SU-DHL-6 (cell line): ENCODE results near the gene CPNE4.

Source experiments
- EZH2phosphoT487 ChIP-seq: fragments of 200-600 bp; sonication (generic), shearing (Covaris generic); conservative IDR thresholded peaks from 2 replicates; pipeline ENCODE4 v1.6.1; 2018; ENCODE audit warnings: mild to moderate bottlenecking, antibody characterized with exemption, low read length, moderate library complexity, mixed read lengths
- TF ChIP-seq, protein P1 (sequence below): fragments of 200-600 bp; sonication (generic); IDR thresholded peaks from one replicate; pipeline ENCODE4 v1.5.1; 2017; ENCODE audit warnings: antibody characterized with exemption, mild to moderate bottlenecking, low read length, moderate library complexity; ENCODE audit not compliant: insufficient read depth, poor library complexity, severe bottlenecking

DNA sequence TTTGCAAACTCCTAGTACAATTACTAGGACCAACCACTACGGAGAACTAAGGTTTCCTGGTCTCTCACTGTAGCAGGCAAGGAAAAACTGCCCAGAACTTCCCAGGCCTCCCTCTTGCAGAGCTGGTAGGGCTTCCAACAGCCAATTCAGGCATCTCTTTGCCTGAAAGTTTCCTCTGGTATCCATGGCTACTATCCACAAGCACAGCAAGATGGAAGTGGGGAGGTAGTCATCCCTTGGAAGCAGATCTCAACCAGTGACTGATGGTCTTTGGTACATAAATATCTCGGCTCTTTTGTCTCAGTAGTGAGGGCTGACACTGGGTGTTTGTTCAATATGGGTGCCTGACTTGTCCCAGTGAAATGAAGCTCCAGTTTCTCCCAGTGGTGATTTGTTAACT is 330.7 kb downstream of the CPNE4 start:
- TF ChIP-seq, protein P1, sequence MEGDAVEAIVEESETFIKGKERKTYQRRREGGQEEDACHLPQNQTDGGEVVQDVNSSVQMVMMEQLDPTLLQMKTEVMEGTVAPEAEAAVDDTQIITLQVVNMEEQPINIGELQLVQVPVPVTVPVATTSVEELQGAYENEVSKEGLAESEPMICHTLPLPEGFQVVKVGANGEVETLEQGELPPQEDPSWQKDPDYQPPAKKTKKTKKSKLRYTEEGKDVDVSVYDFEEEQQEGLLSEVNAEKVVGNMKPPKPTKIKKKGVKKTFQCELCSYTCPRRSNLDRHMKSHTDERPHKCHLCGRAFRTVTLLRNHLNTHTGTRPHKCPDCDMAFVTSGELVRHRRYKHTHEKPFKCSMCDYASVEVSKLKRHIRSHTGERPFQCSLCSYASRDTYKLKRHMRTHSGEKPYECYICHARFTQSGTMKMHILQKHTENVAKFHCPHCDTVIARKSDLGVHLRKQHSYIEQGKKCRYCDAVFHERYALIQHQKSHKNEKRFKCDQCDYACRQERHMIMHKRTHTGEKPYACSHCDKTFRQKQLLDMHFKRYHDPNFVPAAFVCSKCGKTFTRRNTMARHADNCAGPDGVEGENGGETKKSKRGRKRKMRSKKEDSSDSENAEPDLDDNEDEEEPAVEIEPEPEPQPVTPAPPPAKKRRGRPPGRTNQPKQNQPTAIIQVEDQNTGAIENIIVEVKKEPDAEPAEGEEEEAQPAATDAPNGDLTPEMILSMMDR = no peak
- TF ChIP-seq EZH2phosphoT487 = no peak
